Retinal pigment epithelial cell (primary cell): ENCODE measurements around the gene CDK11A.
A peak's percentile ranks its signal among the peaks of the same experiment; 100 is the strongest.
"Not testable (repeated sequence)": the region's sequence is repeated elsewhere in the genome, so short reads cannot be mapped to it uniquely, and the experiment has no call there.

Experiments
- DNase-seq: peaks from one replicate; pipeline ENCODE4 v3.0.0-alpha.2; 2010; ENCODE audit warnings: low read depth
- H3K4me3 ChIP-seq: 2 replicates; pipeline ENCODE4 v1.5.1; 2011; ENCODE audit warnings: mild to moderate bottlenecking, low read length, control low read depth, moderate library complexity
- TF ChIP-seq, protein P1 (sequence below): conservative IDR thresholded peaks from 2 replicates; pipeline ENCODE4 v1.5.1; 2011; ENCODE audit warnings: low read depth, low read length, control low read depth, inconsistent platforms

Gene CDK11A

DNA sequence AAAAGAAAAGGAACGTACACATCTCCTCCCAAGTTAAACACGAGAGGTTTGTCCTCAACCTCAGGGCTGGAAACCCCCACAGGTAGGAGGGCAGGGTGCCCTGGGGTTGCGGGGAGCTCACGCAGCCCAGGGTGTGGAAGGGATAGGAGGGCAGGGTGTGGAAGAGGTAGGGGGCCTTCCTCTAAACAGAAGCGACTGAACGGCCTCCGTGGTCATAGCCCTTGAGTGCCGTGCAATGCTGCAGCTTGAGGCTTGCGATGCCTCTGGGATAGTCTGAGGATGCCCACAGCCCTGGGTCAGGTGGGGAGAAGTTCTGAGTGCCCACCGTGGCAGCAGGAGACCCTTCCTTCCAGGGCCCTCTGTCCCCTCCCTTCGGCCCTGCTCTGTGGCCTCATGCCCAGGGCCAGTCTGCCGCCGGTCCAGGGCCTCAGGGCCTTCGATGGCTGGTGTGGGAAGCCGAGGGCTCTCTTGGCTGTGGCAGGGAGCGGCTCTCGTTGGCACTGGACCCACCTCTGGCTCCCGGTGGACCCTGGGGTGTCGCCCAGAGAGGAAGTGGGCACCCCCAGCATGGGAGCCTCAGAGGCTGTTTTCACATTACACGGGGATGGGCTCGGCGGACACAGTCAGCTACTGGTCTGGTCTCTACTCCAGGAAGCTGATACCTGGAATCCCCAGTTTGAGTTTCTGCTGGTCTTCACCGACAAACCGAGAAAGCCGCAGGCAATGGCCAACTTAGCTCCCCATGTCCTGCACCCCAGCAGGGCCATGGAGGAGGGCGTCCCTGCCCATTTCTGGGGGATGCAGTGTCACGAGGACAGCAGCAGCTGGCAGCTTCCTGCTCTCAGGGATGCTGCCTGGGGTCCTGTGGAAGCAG is 59.0 kb downstream of the CDK11A start:
- TF ChIP-seq, protein P1, sequence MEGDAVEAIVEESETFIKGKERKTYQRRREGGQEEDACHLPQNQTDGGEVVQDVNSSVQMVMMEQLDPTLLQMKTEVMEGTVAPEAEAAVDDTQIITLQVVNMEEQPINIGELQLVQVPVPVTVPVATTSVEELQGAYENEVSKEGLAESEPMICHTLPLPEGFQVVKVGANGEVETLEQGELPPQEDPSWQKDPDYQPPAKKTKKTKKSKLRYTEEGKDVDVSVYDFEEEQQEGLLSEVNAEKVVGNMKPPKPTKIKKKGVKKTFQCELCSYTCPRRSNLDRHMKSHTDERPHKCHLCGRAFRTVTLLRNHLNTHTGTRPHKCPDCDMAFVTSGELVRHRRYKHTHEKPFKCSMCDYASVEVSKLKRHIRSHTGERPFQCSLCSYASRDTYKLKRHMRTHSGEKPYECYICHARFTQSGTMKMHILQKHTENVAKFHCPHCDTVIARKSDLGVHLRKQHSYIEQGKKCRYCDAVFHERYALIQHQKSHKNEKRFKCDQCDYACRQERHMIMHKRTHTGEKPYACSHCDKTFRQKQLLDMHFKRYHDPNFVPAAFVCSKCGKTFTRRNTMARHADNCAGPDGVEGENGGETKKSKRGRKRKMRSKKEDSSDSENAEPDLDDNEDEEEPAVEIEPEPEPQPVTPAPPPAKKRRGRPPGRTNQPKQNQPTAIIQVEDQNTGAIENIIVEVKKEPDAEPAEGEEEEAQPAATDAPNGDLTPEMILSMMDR: no peak
- no peak for DNase-seq
- H3K4me3 ChIP-seq: no peak overlapping the region

DNA sequence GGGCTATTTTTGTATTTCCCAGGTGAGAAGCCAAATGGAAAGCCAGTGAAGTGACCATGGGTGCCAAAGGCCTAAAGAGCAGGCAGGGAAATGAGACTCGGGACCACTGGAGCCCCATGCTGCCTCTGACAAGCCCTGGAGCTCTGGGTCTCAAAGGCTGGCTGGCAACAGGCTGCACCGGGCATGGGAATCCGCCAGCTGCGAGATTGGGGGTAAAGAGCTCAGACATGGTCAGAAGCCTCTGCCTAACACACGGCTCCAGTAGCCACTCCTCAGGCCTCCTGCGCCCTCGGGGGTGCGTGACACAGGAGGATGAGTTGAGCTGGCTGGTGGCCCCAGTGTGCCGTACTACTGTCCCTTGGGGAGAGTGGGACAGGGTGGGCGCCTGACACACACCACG is 59.8 kb downstream of the CDK11A start:
- DNase-seq, H3K4me3 ChIP-seq: not testable (repeated sequence)

DNA sequence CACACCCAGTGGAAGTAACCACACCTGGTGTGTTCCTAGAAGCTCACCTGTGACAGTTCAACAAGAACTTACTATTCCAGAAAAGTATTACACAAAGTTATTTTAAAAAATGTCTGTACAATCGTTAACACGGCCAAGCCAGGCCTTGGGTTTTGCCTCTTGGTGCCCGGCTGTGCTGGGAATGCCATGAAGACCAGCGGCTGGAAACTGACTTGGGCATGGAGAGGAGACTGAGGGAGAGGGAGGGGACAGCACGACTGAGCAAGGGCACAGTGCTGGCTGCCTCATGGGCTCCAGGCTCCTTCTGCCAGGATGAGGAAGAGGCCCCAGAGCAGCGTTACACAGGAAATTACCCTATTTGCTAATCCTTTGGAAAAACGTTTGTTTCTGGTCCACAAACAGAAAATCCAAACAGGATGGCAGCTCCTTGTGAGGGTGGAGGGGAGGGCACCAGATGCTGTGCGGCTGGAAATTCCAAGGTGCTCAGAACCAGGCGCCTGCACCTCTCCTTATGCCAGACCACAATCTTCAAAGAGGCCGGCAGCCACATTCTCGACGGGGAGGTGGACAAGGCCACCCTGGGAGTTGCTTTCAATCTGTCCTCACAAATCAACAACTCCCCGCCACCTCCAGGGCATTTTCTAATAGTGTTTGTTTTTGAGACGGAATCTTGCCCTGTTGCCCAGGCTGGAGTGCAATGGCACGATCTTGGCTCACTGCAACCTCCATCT is 61.2 kb downstream of the CDK11A start:
- H3K4me3 ChIP-seq, DNase-seq: not testable (repeated sequence)

DNA sequence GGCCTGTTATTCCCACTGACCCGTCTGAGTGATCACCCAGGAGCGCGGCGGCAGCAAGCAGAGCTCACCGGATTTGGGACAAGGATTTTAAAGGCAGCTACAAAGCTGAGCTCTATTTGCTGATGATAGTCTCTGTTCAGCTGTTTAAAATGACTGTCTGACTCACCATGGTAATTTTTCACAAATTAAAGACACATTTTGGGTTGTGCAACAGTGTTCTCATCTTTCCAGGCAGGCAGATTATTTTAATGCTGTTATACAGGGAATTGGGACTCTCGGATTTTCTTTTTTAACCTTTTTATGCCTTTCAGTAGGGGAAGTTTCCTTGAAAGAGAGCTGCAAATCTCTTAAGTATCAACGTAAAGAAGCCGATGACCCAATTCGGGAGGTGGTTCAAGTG is 61.8 kb downstream of the CDK11A start:
- DNase-seq, H3K4me3 ChIP-seq: not testable (repeated sequence)

DNA sequence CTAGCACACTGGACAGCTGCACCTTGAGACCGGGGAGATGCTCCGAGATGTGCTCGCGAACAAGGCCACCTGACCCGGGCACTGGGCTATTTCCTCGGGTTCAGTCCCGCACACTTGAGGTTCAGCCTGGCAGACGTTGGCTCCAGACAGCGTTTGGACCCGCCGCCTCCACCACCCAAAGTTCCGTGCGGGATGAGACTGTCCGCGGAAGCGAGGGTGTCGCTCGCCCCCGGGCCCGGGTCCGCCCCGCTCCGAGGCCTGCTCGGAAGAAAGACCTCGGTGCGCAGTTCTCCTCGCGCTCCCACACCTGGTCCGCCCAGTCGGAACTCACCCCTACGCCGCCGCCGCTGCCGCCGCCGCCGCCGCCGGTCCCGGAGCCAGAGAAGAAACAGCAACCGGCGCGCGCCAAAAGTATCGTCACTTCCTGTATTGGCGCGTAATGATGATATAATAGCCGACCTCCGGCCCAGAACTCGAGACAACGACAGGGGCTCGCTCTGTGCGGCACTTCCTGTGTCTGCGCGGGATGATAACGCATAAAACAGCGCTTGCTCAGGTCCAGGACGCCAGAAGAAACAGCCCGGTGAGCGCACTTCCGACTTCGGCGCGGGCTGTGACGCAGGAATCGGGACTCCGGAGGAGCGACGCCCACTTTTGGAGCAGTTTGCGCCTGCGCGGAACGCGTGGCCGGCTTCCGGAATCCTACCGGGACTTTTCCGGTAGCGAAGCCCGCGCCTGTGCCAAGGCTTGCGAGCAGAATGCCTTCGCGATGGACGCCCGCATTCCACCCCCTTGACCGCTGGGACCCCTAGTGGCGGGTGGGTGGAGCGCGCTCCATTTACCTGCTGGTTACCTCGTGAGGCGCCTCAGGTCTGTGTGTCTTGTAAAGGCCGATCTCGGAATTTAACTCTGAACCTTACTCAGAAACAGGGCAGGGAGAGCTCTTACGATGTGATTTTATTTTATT is 65.3 kb downstream of the CDK11A start, which contains the start of gene CDK11B:
TSS of gene CDK11B (minus strand) at position 422 of the 967 bp plus-strand sequence. CDS start 1,519 bp downstream, outside the sequence.
- DNase-seq: peak; percentile 77
- TF ChIP-seq, protein P1: peak; percentile 14
- H3K4me3 ChIP-seq: peak within 1 kb of the TSS; percentile 67
